Measurements from ENCODE around the gene UBE2E2.

UBE2E2 gene

DNA sequence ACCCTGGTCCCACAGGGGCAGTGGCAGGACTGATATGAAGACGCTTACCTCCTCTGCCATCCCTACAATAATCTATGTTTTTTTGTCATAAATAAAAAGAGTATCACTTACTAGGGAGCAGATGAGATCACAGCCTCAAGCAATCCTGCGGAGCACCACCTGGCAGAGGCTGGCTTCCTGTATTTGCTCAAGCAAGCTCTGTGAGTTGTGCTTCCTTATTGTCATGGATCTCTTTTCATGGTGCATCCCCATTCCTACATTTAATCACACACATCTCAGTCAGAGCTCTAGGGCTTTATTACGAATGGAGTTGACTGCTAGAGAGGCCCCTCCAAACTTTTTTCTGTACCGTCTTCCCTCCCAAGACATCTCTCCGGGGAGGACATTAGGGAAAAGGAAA is 186.0 kb downstream of the UBE2E2 start:
- DNase-seq (ENCODE audit: low read depth in 3 of 3), result no peak

- DNase-seq (ENCODE audit: low read depth in 3 of 3), result no peak
Measured at GRCh38 chr3:23389686-23390085, 186.6 kb downstream of the UBE2E2 start.

- DNase-seq (ENCODE audit: low read depth in 3 of 3), result no peak
Measured at GRCh38 chr3:23390446-23390845, 187.3 kb downstream of the UBE2E2 start.

DNA sequence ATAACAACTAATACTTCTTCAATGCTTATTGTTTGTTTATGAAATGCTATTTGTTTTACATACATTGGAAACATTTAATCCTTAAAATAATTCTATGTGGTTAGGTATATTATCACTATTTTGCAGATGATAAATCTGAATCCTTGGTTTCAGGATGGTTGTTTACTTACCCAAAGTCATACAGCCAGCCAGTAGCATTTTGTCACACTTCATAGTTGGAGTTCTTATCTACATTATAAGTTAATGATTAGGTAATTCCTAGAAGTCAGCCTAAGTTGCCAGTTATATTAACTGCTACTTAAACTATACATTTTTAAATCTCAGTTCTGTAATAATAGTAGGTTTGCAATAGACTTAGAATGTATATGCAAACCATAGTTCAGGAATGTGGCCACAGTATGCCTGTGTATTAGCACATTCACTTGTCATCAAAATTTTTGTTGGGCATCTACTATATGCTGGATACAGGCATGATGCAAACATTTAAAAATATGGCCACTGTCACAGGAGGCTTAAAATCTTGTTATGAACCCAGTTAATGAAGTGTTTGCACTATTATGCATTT is 187.9 kb downstream of the UBE2E2 start:
- no peak for DNase-seq (ENCODE audit: low read depth in 3 of 3)

DNA sequence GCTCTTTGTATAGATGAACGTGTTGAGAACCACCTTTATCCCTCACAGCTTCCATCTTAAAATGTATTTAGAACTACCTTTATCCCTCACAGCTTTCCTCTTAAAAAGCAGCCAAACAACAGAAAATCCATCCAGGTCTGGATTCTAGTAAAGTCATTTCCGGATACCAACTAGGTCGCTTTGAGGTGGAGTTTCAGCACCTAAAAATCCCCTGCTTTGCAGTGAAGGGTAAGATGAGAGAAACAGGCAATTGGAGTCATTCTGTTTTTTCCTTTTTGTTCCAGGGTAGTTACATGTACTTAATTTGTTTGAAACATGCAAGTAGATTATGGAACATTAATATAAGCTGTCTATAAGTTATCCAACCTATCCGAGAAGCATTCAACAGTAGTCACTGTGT is 192.0 kb downstream of the UBE2E2 start:
- no peak for DNase-seq (ENCODE audit: low read depth in 3 of 3)

DNA sequence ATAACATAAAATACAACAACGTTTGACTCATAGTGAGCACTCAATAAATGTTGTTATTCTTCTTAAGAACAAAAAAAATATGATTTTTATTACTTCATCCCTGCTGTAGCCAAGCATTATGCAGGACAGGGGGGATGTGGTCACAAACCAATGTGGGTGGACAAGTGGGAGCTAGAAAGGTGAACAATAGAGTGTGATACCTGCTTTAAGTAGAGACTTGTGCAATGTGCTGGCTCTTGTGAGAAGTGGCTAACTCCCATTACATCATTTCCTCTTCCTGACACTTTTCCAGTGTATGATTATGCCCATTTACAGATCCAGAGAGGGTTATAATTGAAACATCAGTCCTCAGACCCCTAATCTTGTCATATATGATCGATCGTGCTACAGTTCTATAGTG is 193.6 kb downstream of the UBE2E2 start:
- DNase-seq (ENCODE audit: low read depth in 3 of 3), result no peak

GRCh38 chr3:23399221-23399620 is 196.1 kb downstream of the UBE2E2 start:
- DNase-seq (ENCODE audit: low read depth in 3 of 3), result no peak

DNA sequence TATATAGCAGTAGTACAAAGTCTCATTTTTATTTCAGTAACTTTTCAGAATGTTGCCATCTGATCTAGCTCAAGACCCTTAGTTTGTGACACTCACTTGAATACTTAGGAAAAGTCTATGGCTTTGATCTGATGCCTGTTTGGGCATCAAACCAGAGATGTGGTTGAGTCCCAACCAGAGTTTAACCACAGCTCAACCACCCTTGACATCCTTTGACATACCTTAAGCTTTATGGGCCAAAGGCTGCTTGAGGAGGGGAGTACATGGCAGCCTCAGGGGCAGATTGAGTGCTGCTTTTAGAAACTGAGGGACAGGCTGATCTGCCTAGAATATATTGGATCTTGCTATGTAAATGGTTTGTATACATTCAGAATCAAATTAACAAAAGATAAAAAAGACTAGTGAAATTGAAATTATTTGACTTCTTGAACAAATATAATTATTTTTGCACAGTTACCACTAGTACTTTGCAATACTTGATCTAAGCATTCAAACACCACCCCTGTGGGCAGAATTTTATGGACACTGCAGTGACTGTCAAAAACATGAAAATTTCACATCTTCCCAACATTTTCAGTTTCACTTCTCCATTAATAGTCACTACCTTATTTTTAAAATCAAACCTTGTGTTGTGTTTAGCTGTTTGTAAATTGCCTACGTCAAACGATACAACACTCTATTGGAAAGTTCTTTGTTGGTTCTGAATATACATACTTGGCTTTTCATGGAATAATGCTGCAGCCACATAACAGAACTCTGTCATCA is 199.8 kb downstream of the UBE2E2 start:
- no peak for DNase-seq (ENCODE audit: low read depth in 3 of 3)

- DNase-seq (ENCODE audit: low read depth in 3 of 3), result no peak
Measured at GRCh38 chr3:23404246-23404645, 201.1 kb downstream of the UBE2E2 start.

- no peak for DNase-seq (ENCODE audit: low read depth in 3 of 3)
Measured at GRCh38 chr3:23405081-23405480, 202.0 kb downstream of the UBE2E2 start.

- no peak for DNase-seq (ENCODE audit: low read depth in 3 of 3)
Measured at GRCh38 chr3:23406601-23407000, 203.5 kb downstream of the UBE2E2 start.

DNA sequence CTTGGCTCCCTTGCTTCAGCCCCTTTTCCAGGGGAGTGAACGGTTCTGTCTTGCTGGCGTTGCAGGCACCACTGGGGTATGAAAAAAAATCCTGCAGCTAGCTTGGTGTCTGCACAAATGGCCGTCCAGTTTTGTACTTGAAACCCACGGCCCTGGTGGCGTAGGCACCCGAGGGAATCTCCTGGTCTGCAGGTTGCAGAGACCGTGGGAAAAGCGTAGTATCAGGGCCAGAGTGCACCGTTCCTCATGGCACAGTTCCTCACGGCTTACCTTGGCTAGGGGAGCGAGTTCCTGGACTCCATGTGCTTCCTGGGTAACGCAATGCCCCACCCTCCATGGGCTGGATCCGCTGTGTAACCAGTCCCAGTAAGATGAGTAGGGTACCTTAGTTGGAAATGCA is 214.9 kb downstream of the UBE2E2 start:
- no peak for DNase-seq (ENCODE audit: low read depth in 3 of 3)

DNA sequence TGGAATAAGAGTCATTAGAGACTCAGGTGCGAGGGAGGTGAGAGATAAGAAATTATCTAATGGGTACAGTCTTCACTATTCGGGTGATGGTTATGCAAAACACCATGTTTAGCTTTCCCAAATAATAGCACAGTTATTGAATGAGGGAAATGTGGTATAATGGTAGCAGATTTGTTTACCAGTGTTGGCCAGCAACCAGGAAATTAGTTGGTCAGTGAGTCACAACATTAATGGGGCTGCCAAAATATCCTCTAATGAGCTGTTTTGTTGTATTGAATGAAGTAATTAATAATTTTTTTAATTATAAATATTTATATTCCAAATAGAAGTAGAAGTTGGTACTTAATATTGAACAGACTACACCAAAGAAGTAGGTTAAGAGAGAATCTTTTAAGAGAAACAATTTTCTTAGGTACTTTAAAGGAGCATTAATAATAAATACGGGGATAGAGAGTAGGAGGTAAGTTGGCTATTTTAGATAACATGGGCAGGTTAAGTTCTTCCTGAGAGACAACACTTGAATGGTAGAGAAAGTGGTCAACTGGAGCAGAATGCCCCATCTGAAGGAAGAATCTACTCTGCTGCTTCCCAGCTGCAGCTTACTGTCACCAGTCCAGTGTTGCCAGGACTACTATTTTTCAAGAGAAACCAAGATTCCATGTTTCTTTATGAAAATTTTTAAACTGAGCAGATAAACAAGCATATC is 218.8 kb downstream of the UBE2E2 start:
- no peak for DNase-seq (ENCODE audit: low read depth in 3 of 3)

DNA sequence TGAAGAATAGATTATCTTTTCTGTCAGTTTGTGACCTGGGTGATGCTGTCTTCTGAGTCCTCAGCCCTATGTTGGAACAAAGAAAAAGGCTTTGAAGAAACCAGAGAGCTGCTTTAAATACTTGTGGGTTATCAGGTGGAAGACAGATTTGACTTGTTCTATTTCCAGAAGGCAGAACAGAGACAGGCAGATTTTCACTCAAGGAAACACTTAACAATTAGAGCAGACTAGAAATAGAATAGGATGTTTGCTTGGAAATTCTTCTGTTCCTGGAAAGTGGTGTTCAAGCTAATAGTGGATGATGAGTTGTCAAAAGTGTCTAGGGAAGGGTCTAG is 219.4 kb downstream of the UBE2E2 start:
- no peak for DNase-seq (ENCODE audit: low read depth in 3 of 3)

- no peak for DNase-seq (ENCODE audit: low read depth in 3 of 3)
Measured at GRCh38 chr3:23425410-23425809, 222.3 kb downstream of the UBE2E2 start.

DNA sequence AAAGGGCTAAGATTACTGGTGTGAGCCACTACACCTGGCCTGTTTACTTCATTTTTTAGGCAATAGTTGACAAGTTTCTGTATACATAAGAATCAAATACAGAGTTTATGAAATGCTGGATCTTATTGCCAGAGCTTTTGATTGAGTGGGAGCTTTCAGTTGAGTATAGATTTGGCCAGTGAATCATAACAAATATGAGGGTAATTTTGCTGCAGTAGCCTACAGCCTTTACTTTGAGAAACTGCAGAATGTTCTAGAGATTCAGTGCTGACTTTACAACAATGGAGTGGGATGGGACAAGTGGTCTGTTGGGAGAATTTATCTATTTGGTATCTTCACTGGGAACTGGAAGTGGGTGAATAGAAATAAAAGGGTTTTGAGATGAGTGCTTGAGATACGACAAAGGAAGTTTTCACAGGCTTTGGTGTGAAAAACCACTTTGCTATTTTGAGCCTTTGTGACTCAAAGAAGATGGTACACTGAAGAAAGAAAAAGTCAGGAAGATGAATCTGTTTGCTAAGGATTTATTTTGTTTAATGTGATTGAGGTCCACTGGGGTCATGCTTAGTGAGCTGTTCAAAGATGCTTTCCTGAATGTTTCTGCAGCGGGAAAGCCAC is 227.8 kb downstream of the UBE2E2 start:
- DNase-seq (ENCODE audit: low read depth in 3 of 3), result no peak

DNA sequence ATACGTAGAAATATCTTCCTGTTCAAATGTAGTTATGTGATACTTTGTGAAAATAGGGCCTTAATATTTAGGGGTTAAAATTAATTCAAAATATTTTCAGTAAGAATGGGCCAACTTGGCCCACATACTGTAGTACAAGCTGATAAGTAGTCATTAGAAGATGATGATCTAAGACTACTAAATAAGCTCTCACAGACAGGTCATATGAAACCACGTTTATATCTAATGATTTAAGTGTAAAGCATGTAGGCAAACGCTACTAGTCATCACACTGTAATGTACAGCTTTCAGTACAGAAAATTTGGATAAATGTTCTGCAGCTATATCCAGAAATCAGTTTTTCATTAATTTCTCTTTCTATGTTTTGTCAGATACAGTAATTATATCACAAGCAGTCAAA is 228.6 kb downstream of the UBE2E2 start:
- no peak for DNase-seq (ENCODE audit: low read depth in 3 of 3)

- DNase-seq (ENCODE audit: low read depth in 3 of 3), result no peak
Measured at GRCh38 chr3:23435318-23435717, 232.2 kb downstream of the UBE2E2 start.

DNA sequence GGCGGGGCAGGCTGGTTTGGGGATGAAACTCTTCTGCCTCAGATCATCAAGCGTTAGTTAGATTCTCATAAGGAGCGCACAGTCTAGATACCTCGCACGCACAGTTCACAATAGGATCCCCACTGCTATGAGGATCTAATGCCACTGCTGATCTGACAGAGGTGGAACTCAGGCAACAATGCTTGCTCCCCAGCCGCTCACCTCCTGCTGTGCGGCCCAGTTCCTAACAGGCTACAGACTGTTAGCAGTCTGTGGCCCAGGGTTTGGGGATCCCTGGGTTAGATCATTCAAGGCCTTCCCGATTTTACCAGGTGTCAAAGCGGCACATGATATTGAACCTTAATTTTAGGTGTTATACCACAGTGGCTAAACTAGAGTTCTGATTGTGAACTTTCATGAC is 232.8 kb downstream of the UBE2E2 start:
- DNase-seq (ENCODE audit: low read depth in 3 of 3), result no peak

DNA sequence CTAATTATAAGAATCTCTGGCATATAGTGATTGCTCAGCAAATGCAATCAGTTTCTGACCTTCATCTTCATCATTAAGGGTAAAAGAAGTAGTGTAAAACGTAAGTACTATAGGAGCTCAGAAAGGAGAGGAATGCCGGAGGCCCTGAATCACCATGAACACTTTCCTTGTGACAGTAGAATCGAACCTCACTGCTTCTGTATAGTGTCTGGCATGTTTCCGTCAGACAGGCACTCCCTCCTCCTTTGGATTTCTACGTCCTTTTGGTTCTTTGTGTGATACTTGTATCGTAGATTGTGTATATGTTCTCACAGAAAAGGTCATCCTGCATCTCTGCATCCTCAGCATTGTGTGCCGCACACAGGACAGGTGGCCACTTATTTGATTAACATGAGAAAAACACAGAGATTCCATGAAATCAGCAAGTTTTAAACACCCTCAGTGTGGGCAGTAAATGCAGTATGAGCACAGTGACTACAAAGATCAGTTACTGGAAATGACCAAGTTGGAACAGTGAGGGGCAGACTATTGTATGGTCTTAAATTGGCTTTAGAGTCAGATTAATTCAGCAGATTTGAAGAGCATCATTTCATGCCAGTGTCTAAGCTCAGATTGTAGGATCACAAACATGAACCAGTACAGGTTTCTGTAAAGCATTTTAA is 234.5 kb downstream of the UBE2E2 start:
- no peak for DNase-seq (ENCODE audit: low read depth in 3 of 3)

- DNase-seq (ENCODE audit: low read depth in 3 of 3), result no peak
Measured at GRCh38 chr3:23438657-23439056, 235.5 kb downstream of the UBE2E2 start.

GRCh38 chr3:23439080-23439479 is 236.0 kb downstream of the UBE2E2 start:
- no peak for DNase-seq (ENCODE audit: low read depth in 3 of 3)
